Posterior vena cava (tissue), 2 donors: Measurements from ENCODE around the gene ABCA8. TPM values are rescaled to one million over a fixed set of nuclear protein-coding genes. Genes with fewer than 3 reads are reported as not detected.
"Not testable (repeated sequence)": the region's sequence is repeated elsewhere in the genome, so short reads cannot be mapped to it uniquely, and the experiment has no call there.

ENCODE experiments used
- DNase-seq: peaks from one replicate; pipeline ENCODE4 v3.0.0-alpha.2; 2020; ENCODE audit warnings: low spot score
- intact Hi-C, 2 donors: fragments of 100-400 bp; cut with DNase I; formaldehyde crosslinking; loops; one replicate each; pipeline versions ENCODE4 v1.14.1 to v1.14.2; 2022 to 2023
- total RNA-seq, 2 donors: library from RNA; stranded (reverse); fragmentation: NEBNext Ultra II Directional; extraction: Animal tissue kit (Norgen Biotek cat#: 25700); gene quantifications; one replicate each; pipeline ENCODE4 v1.2.1, GENCODE V29; 2021
- donor health status: DM: yes; HTN: yes; CAD: no.
- donor health status: DM: yes; HTN: yes; CAD: no.

ABCA8 gene
- total RNA-seq, 2 donors from 2014 or later = 70.7 to 78.7 TPM

- intact Hi-C loops, DNase-seq: not testable (repeated sequence)
Observed at GRCh38 chr17:68943812-68944182, 11.4 kb downstream of the ABCA8 start.

DNA sequence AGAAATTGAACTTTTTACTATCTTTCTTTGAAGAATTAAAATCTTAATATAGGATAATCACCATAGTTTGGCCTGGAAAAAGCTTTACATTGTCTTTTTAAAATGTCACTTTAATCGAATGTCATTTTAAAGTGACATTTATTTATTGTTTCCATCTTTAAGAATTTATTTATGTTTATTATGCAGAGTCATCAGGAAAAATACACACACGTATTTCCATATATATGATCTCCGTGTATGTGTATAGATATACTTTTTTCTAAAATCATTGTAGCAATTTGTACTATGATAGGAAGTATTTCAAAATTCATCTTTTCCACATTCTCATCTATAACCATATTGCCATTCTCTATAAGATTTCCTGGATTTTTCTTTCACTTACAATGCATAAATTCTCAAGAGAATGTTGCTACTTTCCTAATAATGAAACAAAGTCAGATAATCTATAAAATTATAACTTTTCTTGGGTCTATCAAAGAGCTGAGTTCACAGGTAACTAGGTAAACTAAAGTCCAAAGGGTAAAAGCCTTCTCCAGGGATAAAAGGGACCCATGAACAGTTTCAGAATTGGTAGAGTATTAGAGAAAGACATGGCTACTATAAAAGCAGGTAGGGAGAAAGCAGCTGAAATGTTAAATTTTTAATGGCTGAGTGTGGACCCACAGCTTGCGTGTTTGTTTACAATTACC, 11.9 kb downstream of the ABCA8 start:
- intact Hi-C loops = no loop called here
- DNase-seq = no peak

DNA sequence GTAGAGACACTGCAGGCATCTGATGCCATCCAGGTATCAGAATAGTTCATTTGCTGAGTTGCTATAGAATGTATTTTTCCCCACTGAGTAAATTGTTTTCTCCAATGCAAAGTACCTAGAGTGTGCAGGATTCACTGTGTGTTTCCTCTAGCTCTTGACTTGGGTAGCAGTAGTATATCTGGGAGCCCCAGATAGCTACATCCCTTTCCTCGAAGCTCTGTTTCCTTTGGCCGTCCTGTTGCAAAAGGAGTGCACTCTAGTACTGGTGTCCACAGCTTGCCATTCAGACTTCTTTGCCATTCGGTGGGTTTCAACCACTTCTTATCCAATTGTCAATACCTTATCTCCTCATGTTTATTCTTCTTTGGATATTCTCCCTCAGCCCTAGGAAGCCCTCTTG, 12.8 kb downstream of the ABCA8 start:
- intact Hi-C loops = no loop called here
- DNase-seq = no peak

DNA sequence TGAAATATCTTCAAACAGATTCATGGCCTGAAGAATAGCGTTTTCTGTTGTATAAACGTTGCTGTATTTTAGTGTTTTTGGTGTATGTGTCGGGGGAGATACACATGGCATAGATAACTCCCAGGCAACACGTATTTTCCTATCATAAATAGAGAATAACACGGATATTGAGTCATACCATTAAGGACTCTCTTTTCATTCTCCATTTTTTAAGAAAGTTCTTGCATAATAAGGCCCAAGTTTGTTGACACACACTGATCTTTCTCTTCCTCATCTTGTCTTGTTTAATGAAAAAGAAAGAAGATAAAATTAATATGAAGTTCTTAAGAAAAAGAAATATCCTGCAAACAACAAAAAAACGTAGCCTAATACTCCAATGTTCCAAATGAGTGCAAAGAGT, 13.4 kb downstream of the ABCA8 start:
- DNase-seq = no peak
- intact Hi-C loops = no loop called here

DNA sequence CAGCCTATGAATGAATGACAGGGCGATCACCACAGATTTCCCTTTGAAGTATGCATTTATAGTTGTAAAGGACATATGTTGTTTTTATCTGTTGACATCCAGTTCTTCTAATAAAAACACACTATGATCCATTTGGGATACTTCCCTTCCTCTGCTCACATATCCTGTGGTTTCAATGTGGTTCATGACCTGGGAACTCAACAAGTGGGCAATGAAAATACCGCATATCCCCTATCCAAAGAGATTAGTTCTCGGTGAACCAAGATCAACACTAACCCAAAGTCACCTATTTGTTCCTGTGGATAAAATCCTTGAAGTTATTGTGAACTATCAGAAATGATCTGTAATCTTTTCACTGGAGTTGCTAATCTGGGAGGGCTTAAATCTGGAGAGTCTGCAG, 16.0 kb downstream of the ABCA8 start:
- no peak for DNase-seq
- intact Hi-C loops = no loop called here

- intact Hi-C loops = no loop called here
- DNase-seq = no peak
Observed at GRCh38 chr17:68937890-68938514, 17.2 kb downstream of the ABCA8 start.

GRCh38 chr17:68927516-68927915, 27.7 kb downstream of the ABCA8 start:
- intact Hi-C loops = no loop called here
- DNase-seq = no peak

DNA sequence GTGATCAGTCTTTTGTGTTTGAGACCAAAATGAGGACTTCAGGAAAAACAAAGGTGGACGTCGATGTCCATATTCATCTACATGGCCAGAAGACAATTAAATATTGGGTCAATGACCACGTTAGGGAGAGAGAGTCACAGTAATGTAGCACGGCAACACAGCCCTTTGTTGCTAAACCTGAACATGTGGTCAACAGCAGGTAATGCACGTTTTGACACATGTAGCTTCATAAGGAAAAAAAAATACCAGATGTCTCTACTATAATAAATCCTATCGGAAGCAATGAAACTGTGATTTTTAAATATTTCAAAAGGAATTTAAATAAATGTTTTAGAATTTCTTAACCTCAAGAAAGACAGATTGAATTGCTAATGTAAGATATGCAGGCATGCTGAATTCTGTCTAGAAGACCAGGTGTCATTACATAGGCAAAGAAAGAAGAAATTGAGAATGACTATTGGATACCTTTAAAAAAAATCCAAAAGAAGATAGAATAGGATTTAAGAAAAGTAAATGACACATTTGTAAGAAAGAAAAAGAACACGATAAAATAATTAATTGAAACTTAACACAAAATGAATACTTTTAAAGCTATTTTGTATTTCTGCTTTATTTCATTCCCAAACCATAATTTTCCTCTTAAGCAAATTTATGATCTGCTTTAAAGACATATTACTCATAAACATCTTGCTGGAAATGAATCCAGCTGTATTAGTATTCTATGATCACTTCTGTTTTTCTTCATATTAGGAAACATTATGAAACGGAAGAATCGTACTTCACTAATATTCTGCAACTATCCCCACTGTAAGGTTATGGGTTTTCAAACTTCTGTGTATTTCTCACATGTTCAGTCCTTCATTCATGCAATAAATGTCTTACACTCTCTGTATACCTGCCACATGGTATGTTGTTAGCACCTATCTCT, 30.1 kb downstream of the ABCA8 start:
- intact Hi-C loops = no loop called here
- no peak for DNase-seq

GRCh38 chr17:68910789-68911431, 44.3 kb downstream of the ABCA8 start:
- no peak for DNase-seq
- intact Hi-C loops = no loop called here

DNA sequence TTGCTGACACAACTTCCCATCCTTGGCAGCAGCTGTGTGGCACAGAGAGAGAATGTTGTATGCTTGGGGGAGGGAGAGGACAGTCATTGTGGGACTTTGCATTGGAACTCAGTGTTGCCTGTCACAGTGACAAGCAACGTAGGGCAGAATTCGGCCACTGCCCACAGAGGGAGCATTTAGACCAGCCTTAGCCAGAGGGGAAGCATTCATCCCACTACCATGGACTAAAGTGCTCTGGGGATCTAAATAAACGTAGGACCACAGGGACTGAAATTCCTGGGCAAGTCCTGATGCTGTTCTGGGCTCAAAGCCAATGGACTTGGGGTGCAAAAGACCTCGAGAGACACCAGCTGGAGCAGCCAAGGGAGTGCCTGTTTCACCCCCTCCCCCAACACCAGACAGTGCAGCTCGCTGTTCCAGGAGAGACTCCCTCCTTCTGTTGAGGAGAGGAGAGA, 44.9 kb downstream of the ABCA8 start:
- intact Hi-C loops = no loop called here
- DNase-seq = no peak

- intact Hi-C loops = loop anchor here (10.0 kb wide), 2 partner anchors 104 to 124 kb away; no protein-coding TSS in a partner anchor
- no peak for DNase-seq
Observed at GRCh38 chr17:68909066-68909465, 46.1 kb downstream of the ABCA8 start.

- intact Hi-C loops = loop anchor here (10.0 kb wide), 2 partner anchors 103 to 123 kb away; no protein-coding TSS in a partner anchor
- no peak for DNase-seq
Observed at GRCh38 chr17:68908045-68908444, 47.1 kb downstream of the ABCA8 start.

GRCh38 chr17:68906638-68907037, 48.6 kb downstream of the ABCA8 start:
- DNase-seq = no peak
- intact Hi-C loops = loop anchor here (10.0 kb wide), 2 partner anchors 102 to 122 kb away; no protein-coding TSS in a partner anchor

- no peak for DNase-seq
- intact Hi-C loops = loop anchor here (10.0 kb wide), 2 partner anchors 98 to 118 kb away; no protein-coding TSS in a partner anchor
Observed at GRCh38 chr17:68903286-68903685, 51.9 kb downstream of the ABCA8 start.

GRCh38 chr17:68897557-68897956, 57.6 kb downstream of the ABCA8 start:
- intact Hi-C loops = no loop called here
- DNase-seq = no peak

DNA sequence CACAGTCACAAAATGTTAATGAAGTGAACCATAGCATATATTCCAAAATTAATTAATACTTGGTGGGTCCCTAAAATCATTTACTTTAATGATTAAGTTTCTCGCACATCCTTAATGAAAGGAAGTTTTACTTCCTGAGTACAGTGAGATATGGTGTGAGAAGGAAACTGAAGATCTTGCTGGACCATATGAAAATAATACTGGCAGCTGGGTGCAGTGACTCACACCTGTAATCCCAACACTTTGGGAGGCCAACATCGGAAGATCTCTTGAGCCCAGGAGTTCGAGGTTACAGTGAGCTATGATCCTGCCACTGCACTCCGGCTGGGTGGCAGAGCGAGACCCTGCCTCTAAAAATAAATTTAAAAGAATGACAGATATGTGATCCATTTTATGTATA, 62.5 kb downstream of the ABCA8 start:
- intact Hi-C loops = no loop called here

GRCh38 chr17:68892193-68892592, 63.0 kb downstream of the ABCA8 start:
- DNase-seq = no peak
- intact Hi-C loops = no loop called here

More for the DNA sequence above, 62.5 kb downstream of the ABCA8 start:
- no peak for DNase-seq

DNA sequence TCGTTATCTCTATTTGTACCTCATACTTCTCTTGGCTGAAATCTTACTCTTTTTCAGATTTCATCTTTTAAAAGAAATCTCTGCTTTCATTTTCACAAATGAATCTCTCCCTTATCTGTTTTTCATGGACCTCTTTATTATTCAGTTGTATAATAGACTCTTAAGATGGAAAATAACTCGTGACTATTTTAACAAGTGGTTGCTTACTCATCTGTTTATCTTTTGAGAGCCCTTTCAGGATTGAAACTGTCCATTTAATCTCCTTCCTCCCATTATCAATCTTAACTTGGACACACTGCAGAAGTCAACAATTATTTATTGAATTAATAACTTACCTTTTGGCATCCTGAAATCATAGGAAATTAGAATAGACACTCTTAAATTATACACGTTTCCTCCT, 68.8 kb downstream of the ABCA8 start:
- DNase-seq = no peak
- intact Hi-C loops = no loop called here

- DNase-seq = no peak
- intact Hi-C loops = no loop called here
Observed at GRCh38 chr17:68884888-68885287, 70.3 kb downstream of the ABCA8 start.
